HCT116 (cell line): ENCODE data around the gene RTF2.

ENCODE experiments used
- CBX3 ChIP-seq: IDR thresholded peaks from 2 replicates; pipeline ENCODE4 v1.6.1; 2012; ENCODE audit warnings: low read depth
- CEBPB ChIP-seq: IDR thresholded peaks from 2 replicates; pipeline ENCODE4 v1.6.1; 2012; ENCODE audit warnings: low read depth
- EZH2 ChIP-seq: fragments of 200-600 bp; sonication (generic); IDR thresholded peaks from 2 replicates; pipeline ENCODE4 v1.6.1; 2017; ENCODE audit warnings: antibody characterized with exemption, mixed run types
- EZH2phosphoT487 ChIP-seq: fragments of 200-600 bp; IDR thresholded peaks from 2 replicates; pipeline ENCODE4 v1.6.1; 2018; ENCODE audit warnings: antibody characterized with exemption, borderline replicate concordance
- POLR2A ChIP-seq: IDR thresholded peaks from 2 replicates; pipeline ENCODE4 v1.7.0; 2011; ENCODE audit warnings: borderline replicate concordance; ENCODE audit not compliant: insufficient read depth, insufficient read length; ENCODE audit errors: extremely low read depth
- POLR2AphosphoS5 ChIP-seq: IDR thresholded peaks from 2 replicates; pipeline ENCODE4 v1.6.1; 2011; ENCODE audit warnings: mild to moderate bottlenecking, low read depth, low read length, moderate library complexity
- SIN3A ChIP-seq: IDR thresholded peaks from 2 replicates; pipeline ENCODE4 v1.6.1; 2012; ENCODE audit warnings: low read depth
- YY1 ChIP-seq: IDR thresholded peaks from 2 replicates; pipeline ENCODE4 v1.6.1; 2011; ENCODE audit warnings: low read length, low read depth, moderate library complexity, mild to moderate bottlenecking; ENCODE audit not compliant: insufficient replicate concordance; ENCODE audit errors: extremely low read depth
- TF ChIP-seq, protein P1 (sequence below), 3 experiments: fragments of 200-600 bp in 1 of 3; sonication (generic) in 1 of 3; IDR thresholded peaks in 2 of 3; conservative IDR thresholded peaks in 1 of 3; 2 replicates each; pipeline ENCODE4 v1.5.1; 2012 to 2017; ENCODE audit warnings: low read depth in 2 of 3, low read length in 2 of 3, antibody characterized with exemption in 1 of 3, borderline replicate concordance in 1 of 3, control low read depth in 1 of 3, mild to moderate bottlenecking in 1 of 3, mixed read lengths in 1 of 3, mixed run types in 1 of 3, moderate library complexity in 1 of 3; ENCODE audit not compliant: insufficient read depth in 1 of 3
- TF ChIP-seq, protein P2 (sequence below): IDR thresholded peaks from 2 replicates; pipeline ENCODE4 v1.6.1; 2012; ENCODE audit warnings: low read depth

DNA sequence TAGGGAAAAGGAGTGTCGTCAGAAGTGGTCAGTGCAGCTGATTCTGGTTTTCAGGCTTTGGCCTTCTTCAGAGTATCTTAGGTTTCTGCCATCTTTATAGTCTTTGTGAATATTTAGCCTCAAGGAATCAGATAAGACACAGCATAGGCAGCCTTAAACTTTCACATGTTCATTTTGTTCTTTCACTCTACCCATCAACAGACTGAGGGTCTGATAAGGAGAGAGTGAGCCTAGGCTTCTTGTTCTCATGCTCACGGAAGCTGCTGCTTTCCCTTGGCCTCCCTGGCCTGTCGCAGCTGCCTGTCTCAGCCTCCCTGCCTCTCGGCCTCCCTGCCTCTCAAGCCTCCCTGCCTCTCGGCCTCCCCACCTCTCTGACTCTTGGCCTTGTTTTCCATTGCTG is 20.1 kb downstream of the RTF2 start:
- TF ChIP-seq POLR2A (no peak), CBX3 (no peak), YY1 (no peak), EZH2phosphoT487 (no peak), CEBPB (no peak), SIN3A (no peak), EZH2 (no peak), POLR2AphosphoS5 (no peak)
- TF ChIP-seq, protein P1, sequence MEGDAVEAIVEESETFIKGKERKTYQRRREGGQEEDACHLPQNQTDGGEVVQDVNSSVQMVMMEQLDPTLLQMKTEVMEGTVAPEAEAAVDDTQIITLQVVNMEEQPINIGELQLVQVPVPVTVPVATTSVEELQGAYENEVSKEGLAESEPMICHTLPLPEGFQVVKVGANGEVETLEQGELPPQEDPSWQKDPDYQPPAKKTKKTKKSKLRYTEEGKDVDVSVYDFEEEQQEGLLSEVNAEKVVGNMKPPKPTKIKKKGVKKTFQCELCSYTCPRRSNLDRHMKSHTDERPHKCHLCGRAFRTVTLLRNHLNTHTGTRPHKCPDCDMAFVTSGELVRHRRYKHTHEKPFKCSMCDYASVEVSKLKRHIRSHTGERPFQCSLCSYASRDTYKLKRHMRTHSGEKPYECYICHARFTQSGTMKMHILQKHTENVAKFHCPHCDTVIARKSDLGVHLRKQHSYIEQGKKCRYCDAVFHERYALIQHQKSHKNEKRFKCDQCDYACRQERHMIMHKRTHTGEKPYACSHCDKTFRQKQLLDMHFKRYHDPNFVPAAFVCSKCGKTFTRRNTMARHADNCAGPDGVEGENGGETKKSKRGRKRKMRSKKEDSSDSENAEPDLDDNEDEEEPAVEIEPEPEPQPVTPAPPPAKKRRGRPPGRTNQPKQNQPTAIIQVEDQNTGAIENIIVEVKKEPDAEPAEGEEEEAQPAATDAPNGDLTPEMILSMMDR (IDR thresholded peaks at IDR 0.05 in 2 of 3, conservative IDR thresholded peaks at IDR 0.05 in 1 of 3; ENCODE audit: borderline replicate concordance in 1 of 3, insufficient read depth in 1 of 3, low read depth in 2 of 3, low read length in 2 of 3): no peak
- TF ChIP-seq, protein P2, sequence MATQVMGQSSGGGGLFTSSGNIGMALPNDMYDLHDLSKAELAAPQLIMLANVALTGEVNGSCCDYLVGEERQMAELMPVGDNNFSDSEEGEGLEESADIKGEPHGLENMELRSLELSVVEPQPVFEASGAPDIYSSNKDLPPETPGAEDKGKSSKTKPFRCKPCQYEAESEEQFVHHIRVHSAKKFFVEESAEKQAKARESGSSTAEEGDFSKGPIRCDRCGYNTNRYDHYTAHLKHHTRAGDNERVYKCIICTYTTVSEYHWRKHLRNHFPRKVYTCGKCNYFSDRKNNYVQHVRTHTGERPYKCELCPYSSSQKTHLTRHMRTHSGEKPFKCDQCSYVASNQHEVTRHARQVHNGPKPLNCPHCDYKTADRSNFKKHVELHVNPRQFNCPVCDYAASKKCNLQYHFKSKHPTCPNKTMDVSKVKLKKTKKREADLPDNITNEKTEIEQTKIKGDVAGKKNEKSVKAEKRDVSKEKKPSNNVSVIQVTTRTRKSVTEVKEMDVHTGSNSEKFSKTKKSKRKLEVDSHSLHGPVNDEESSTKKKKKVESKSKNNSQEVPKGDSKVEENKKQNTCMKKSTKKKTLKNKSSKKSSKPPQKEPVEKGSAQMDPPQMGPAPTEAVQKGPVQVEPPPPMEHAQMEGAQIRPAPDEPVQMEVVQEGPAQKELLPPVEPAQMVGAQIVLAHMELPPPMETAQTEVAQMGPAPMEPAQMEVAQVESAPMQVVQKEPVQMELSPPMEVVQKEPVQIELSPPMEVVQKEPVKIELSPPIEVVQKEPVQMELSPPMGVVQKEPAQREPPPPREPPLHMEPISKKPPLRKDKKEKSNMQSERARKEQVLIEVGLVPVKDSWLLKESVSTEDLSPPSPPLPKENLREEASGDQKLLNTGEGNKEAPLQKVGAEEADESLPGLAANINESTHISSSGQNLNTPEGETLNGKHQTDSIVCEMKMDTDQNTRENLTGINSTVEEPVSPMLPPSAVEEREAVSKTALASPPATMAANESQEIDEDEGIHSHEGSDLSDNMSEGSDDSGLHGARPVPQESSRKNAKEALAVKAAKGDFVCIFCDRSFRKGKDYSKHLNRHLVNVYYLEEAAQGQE: no peak
